Measurements from ENCODE around the gene ZNF346.

GRCh38 chr5:177040814-177041420 is 18.4 kb downstream of the ZNF346 start:
- TF ChIP-seq CTCF (IDR thresholded peaks at IDR 0.05; ENCODE audit: borderline replicate concordance, extremely low read depth, low read length, poor library complexity, severe bottlenecking) (no peak), EZH2 (IDR thresholded peaks at IDR 0.05; ENCODE audit: borderline replicate concordance, low read depth, low read length, severe bottlenecking) (no peak)
